GM12878 (cell line): ENCODE results near the gene CDC25C. TPM values are rescaled to one million over a fixed set of nuclear protein-coding genes. Genes with fewer than 3 reads are reported as not detected.

Experiments used
- ATAC-seq: fragments of 200-7000 bp; cut with Tn5 transposase; 3 replicates; pipeline ENCODE4 v1.9.1; 2020; ENCODE audit warnings: mild to moderate bottlenecking, moderate library complexity
- BruUV-seq: library from RNA; stranded (reverse); fragments of 400-500 nt; replicated peaks from 2 replicates; lab custom pipeline; 2021; lab: Mats Ljungman, UMichigan
- CTCF ChIA-PET: fragments of 300-600 bp; sonication (Branson Sonifier 250); formaldehyde crosslinking; extraction: SDS; loops from one replicate; lab custom pipeline; 2021; ENCODE audit warnings: inconsistent platforms; lab: Yijun Ruan, JAX
- POLR2A ChIA-PET: fragments of 350-600 bp; formaldehyde crosslinking; extraction: SDS; loops from one replicate; lab custom pipeline; 2021; ENCODE audit warnings: inconsistent platforms; lab: Charles Lee
- RAD21 ChIA-PET: fragments of 300-600 bp; sonication (Branson Sonifier 250); formaldehyde crosslinking; loops from one replicate; lab custom pipeline; 2023; ENCODE audit warnings: antibody characterized with exemption; ENCODE audit not compliant: unreplicated experiment; lab: Charles Lee
- SMC1A ChIA-PET: fragments of 300-600 bp; sonication (Branson Sonifier 250); formaldehyde crosslinking; loops from one replicate; lab custom pipeline; 2023; ENCODE audit not compliant: unreplicated experiment, uncharacterized antibody; lab: Charles Lee
- DNase-seq: peaks from one replicate; pipeline ENCODE4 v3.0.0-alpha.2; 2011; ENCODE audit warnings: low read depth, low spot score
- FAIRE-seq: peaks from 3 replicates; lab custom pipeline; 2011; peaks lifted over from hg19 to GRCh38; lab: Jason Lieb, UNC
- H2AFZ ChIP-seq: 2 replicates; pipeline ENCODE4 v1.6.0; 2011; ENCODE audit warnings: low read depth, low read length, control low read depth; ENCODE audit not compliant: control insufficient read depth
- H3K27ac ChIP-seq: 2 replicates; pipeline ENCODE4 v1.5.1; 2011; ENCODE audit warnings: control low read depth; ENCODE audit not compliant: control insufficient read depth, insufficient read depth
- H3K27me3 ChIP-seq, 2 experiments: replicated peaks in 1 of 2; 2 replicates each; pipeline versions ENCODE4 v1.6.0 to v1.6.1; 2011; ENCODE audit warnings: low read length in 1 of 2; ENCODE audit not compliant: control insufficient read depth in 2 of 2, insufficient read depth in 2 of 2
- H3K36me3 ChIP-seq, 2 experiments: 2 replicates each; pipeline ENCODE4 v1.5.1; 2011; ENCODE audit warnings: low read length in 1 of 2; ENCODE audit not compliant: control insufficient read depth in 2 of 2, insufficient read depth in 2 of 2
- H3K4me1 ChIP-seq: 2 replicates; pipeline ENCODE4 v1.6.1; 2011; ENCODE audit warnings: mild to moderate bottlenecking, low read length, moderate library complexity, mixed read lengths; ENCODE audit not compliant: control insufficient read depth, insufficient read depth
- H3K4me2 ChIP-seq: 2 replicates; pipeline ENCODE4 v1.6.0; 2011; ENCODE audit warnings: control low read depth; ENCODE audit not compliant: control insufficient read depth, insufficient read depth
- H3K4me3 ChIP-seq: fragments of 200-600 bp; sonication (generic); 2 replicates; pipeline ENCODE4 v1.5.1; 2016
- H3K79me2 ChIP-seq: 2 replicates; pipeline ENCODE4 v1.6.0; 2011; ENCODE audit warnings: low read length; ENCODE audit not compliant: control insufficient read depth, insufficient read depth
- H3K9ac ChIP-seq: 2 replicates; pipeline ENCODE4 v1.8.0; 2011; ENCODE audit warnings: low read length, control low read depth, mixed read lengths; ENCODE audit not compliant: control insufficient read depth, insufficient read depth
- H3K9me3 ChIP-seq: replicated peaks from 3 replicates; pipeline ENCODE4 v1.5.1; 2011; ENCODE audit warnings: mild to moderate bottlenecking, low read length; ENCODE audit not compliant: control insufficient read depth, insufficient read depth
- H4K20me1 ChIP-seq: 2 replicates; pipeline ENCODE4 v1.6.0; 2011; ENCODE audit not compliant: control insufficient read depth, insufficient read depth
- BCLAF1 ChIP-seq: fragments of 450-650 bp; IDR thresholded peaks from 2 replicates; pipeline ENCODE4 v1.6.1; 2017; ENCODE audit warnings: antibody characterized with exemption, mild to moderate bottlenecking, moderate library complexity
- JUNB ChIP-seq: IDR thresholded peaks from 2 replicates; pipeline ENCODE4 v1.6.1; 2016; ENCODE audit warnings: antibody characterized with exemption, mild to moderate bottlenecking
- SPI1 ChIP-seq: IDR thresholded peaks from 2 replicates; pipeline ENCODE4 v1.6.1; 2011; ENCODE audit warnings: low read depth, mild to moderate bottlenecking, low read length, moderate library complexity, borderline replicate concordance; ENCODE audit not compliant: insufficient read depth
- WGBS: methylation state at CpG from one replicate; pipeline ENCODE4 v1.1.6; 2016; ENCODE audit warnings: low lambda C conversion rate; ENCODE audit not compliant: insufficient replicate concordance, insufficient coverage; ENCODE audit errors: missing lambda C conversion rate; 5-methylcytosine and 5-hydroxymethylcytosine counted together
- in situ Hi-C: fragments of 300-500 bp; cut with MboI; formaldehyde crosslinking; loops from 9 replicates; pipeline ENCODE4 v1.14.3; 2018; ENCODE audit warnings: mixed read lengths
- intact Hi-C: fragments of 100-400 bp; cut with micrococcal nuclease; formaldehyde crosslinking; loops from one replicate; pipeline ENCODE4 v1.14.2; 2022; ENCODE audit not compliant: unreplicated experiment
- polyA plus RNA-seq, 11 experiments: library from polyadenylated mRNA; depleted of rRNA in 4 of 11; unstranded in 6 of 11; stranded (reverse) in 5 of 11; fragments of >200 nt; fragmentation: Nextera tagmentation in 4 of 11; fragmentation: Illumina TruSeq in 1 of 11; extraction: Ambion mirVana in 4 of 11; extraction: Trizol in 1 of 11; gene quantifications; 1 replicate in 1 of 11; 2 replicates in 10 of 11; pipeline versions ENCODE4 v1.2.1 to v1.2.3, GENCODE V29; 2011 to 2016; ENCODE audit warnings: inconsistent platforms in 2 of 11, missing spikeins in 2 of 11, low read depth in 1 of 11
- total RNA-seq, 4 experiments: library from RNA; depleted of rRNA in 3 of 4; stranded (reverse); fragments of >200 nt in 3 of 4; fragmentation: Illumina TruSeq in 1 of 4; extraction: Trizol in 1 of 4; gene quantifications; 2 replicates each; pipeline versions ENCODE4 v1.2.1 to v1.2.3, GENCODE V29; 2013 to 2021

The CDC25C gene
- total and polyA plus RNA-seq, 10 of the 15 experiments (the other 5 are each of a cell fraction or from before 2014, with no cell fraction given): 9.2 to 30.7 (median 14.9) TPM

GRCh38 chr5:138369706-138370105 is 38.1 kb upstream of the CDC25C start:
- POLR2A ChIA-PET: interaction anchor here (2.2 kb wide), 1 partner anchor 16 kb away, joined by 9 read pairs; the partner anchor contains the start of gene KDM3B
- intact Hi-C loops: no loop called here

More at GRCh38 chr5:138369706-138370105, 38.1 kb upstream of the CDC25C start:
- ChIA-PET SMC1A (interaction anchor here (0.9 to 5.6 kb wide), 5 partner anchors 8 to 30 kb away, joined by 3 to 36 read pairs (median 3); partner anchors contain the start of gene KDM3B), CTCF (interaction anchor here (0.6 to 5.9 kb wide), 6 partner anchors 12 to 183 kb away, joined by 3 to 64 read pairs (median 3); partner anchors contain the start of gene KDM3B), RAD21 (no interaction called here)
- Histone ChIP-seq H3K9ac (no peak overlapping the region), H4K20me1 (no peaks in the 10 kb centered on the region), H3K27ac (peak overlapping the region; percentile 29), H3K27me3 (no peaks in the 10 kb centered on the region), H2AFZ (no peak overlapping the region), H3K36me3 (peaks cover 0 to 4% of the 10 kb centered on the region in 2 experiments; a peak in 2 of 4 replicates), H3K4me1 (peaks cover 19% of the 10 kb centered on the region; the same call in 1 of the 2 replicates), H3K4me2 (peak overlapping the region; percentile 47), H3K4me3 (no peak overlapping the region), H3K79me2 (peaks cover 62% of the 10 kb centered on the region), H3K9me3 (no peaks in the 10 kb centered on the region)
- FAIRE-seq (no peak), ATAC-seq (peak; percentile 49), DNase-seq (no peak)
- BruUV-seq: no TSS peak
- TF ChIP-seq BCLAF1 (no peak), SPI1 (0 out of 2 replicates have a peak, but pooled peaks have one; percentile 18), JUNB (peak; percentile 35; the same call in 1 of the 2 replicates)
- WGBS: 73% methylated on average over 2 of the region's 2 CpGs
- in situ Hi-C loops: no loop called here
